ENCODE results near the gene DAAM1.

Gene DAAM1

GRCh38 chr14:59301354-59301753, 112.9 kb downstream of the DAAM1 start:
- Histone ChIP-seq H3K27ac (ENCODE audit: insufficient read depth in 1 of 2, low read depth in 1 of 2, low read length in 2 of 2, poor library complexity in 1 of 2, severe bottlenecking in 2 of 2) (no peak overlapping the region), H3K9me3 (ENCODE audit: control extremely low read depth in 1 of 5, control insufficient read depth in 4 of 5, insufficient read depth in 2 of 5, low read depth in 1 of 5, low read length in 4 of 5) (no peaks in the 10 kb centered on the region), H3K4me1 (ENCODE audit: control extremely low read depth in 1 of 4, control insufficient read depth in 4 of 4, insufficient read depth in 4 of 4, low read length in 3 of 4) (peaks cover 19 to 37% (median 28%) of the 10 kb centered on the region in 4 experiments), H3K27me3 (replicated peaks in 2 of 5; ENCODE audit: control insufficient read depth in 4 of 5, insufficient read depth in 5 of 5, low read length in 4 of 5) (no peaks in the 10 kb centered on the region), H3K36me3 (ENCODE audit: control insufficient read depth in 4 of 4, insufficient read depth in 4 of 4, low read length in 3 of 4) (no peaks in the 10 kb centered on the region), H3K4me3 (ENCODE audit: control insufficient read depth in 1 of 7, extremely low read depth in 1 of 7, insufficient read depth in 4 of 7, low read depth in 2 of 7, low read length in 6 of 7) (peak overlapping the region in 1 of 7 experiments; percentile 36)
- POLR2A ChIA-PET, result no interaction called here
- CTCF ChIA-PET, result interaction anchor here (0.8 kb wide), 1 partner anchor 15 kb away, joined by 3 read pairs; no protein-coding TSS in a partner anchor
- DNase-seq, result peak; percentile 49 to 93 (median 88)
- 9% methylated on average over 4 of the region's 6 CpGs for WGBS (ENCODE audit: insufficient coverage)

GRCh38 chr14:59302313-59302712, 113.8 kb downstream of the DAAM1 start:
- no peaks in the 10 kb centered on the region for H3K9me3 ChIP-seq (ENCODE audit: control extremely low read depth in 1 of 5, control insufficient read depth in 4 of 5, insufficient read depth in 2 of 5, low read depth in 1 of 5, low read length in 4 of 5)
- H3K4me1 ChIP-seq (ENCODE audit: control extremely low read depth in 1 of 4, control insufficient read depth in 4 of 4, insufficient read depth in 4 of 4, low read length in 3 of 4), result peaks cover 16 to 28% (median 21%) of the 10 kb centered on the region in 4 experiments
- DNase-seq, result no peak
- POLR2A ChIA-PET, result no interaction called here
- no peak overlapping the region for H3K4me3 ChIP-seq (ENCODE audit: control insufficient read depth in 1 of 7, extremely low read depth in 1 of 7, insufficient read depth in 4 of 7, low read depth in 2 of 7, low read length in 6 of 7)
- no peaks in the 10 kb centered on the region for H3K36me3 ChIP-seq (ENCODE audit: control insufficient read depth in 4 of 4, insufficient read depth in 4 of 4, low read length in 3 of 4)
- no peak overlapping the region for H3K27ac ChIP-seq (ENCODE audit: insufficient read depth in 1 of 2, low read depth in 1 of 2, low read length in 2 of 2, poor library complexity in 1 of 2, severe bottlenecking in 2 of 2)
- CTCF ChIA-PET, result interaction anchor here (0.8 to 0.9 kb wide), 2 partner anchors 14 to 142 kb away, joined by 3 read pairs; no protein-coding TSS in a partner anchor
- H3K27me3 ChIP-seq (replicated peaks in 2 of 5; ENCODE audit: control insufficient read depth in 4 of 5, insufficient read depth in 5 of 5, low read length in 4 of 5), result no peaks in the 10 kb centered on the region
- WGBS (ENCODE audit: insufficient coverage), result 91% methylated on average over 1 of the region's 2 CpGs

GRCh38 chr14:59303216-59303615, 114.7 kb downstream of the DAAM1 start:
- no peak overlapping the region for H3K4me3 ChIP-seq (ENCODE audit: control insufficient read depth in 1 of 7, extremely low read depth in 1 of 7, insufficient read depth in 4 of 7, low read depth in 2 of 7, low read length in 6 of 7)
- POLR2A ChIA-PET, result no interaction called here
- CTCF ChIA-PET, result interaction anchor here (0.6 to 0.9 kb wide), 3 partner anchors 29 to 141 kb away, joined by 3 read pairs; partner anchors contain the start of gene DAAM1
- H3K27me3 ChIP-seq (replicated peaks in 2 of 5; ENCODE audit: control insufficient read depth in 4 of 5, insufficient read depth in 5 of 5, low read length in 4 of 5), result no peaks in the 10 kb centered on the region
- peaks cover 8 to 21% (median 14%) of the 10 kb centered on the region in 4 experiments for H3K4me1 ChIP-seq (ENCODE audit: control extremely low read depth in 1 of 4, control insufficient read depth in 4 of 4, insufficient read depth in 4 of 4, low read length in 3 of 4)
- no peak for DNase-seq
- H3K36me3 ChIP-seq (ENCODE audit: control insufficient read depth in 4 of 4, insufficient read depth in 4 of 4, low read length in 3 of 4), result no peaks in the 10 kb centered on the region
- no peaks in the 10 kb centered on the region for H3K9me3 ChIP-seq (ENCODE audit: control extremely low read depth in 1 of 5, control insufficient read depth in 4 of 5, insufficient read depth in 2 of 5, low read depth in 1 of 5, low read length in 4 of 5)
- WGBS (ENCODE audit: insufficient coverage), result 100% methylated on average over 1 of the region's 2 CpGs
- no peak overlapping the region for H3K27ac ChIP-seq (ENCODE audit: insufficient read depth in 1 of 2, low read depth in 1 of 2, low read length in 2 of 2, poor library complexity in 1 of 2, severe bottlenecking in 2 of 2)

GRCh38 chr14:59305231-59305630, 116.8 kb downstream of the DAAM1 start:
- POLR2A ChIA-PET, result no interaction called here
- CTCF ChIA-PET, result interaction anchor here (1.7 to 1.9 kb wide), 2 partner anchors 19 to 63 kb away, joined by 4 read pairs; no protein-coding TSS in a partner anchor
- Histone ChIP-seq H3K27me3 (replicated peaks in 2 of 5; ENCODE audit: control insufficient read depth in 4 of 5, insufficient read depth in 5 of 5, low read length in 4 of 5) (no peaks in the 10 kb centered on the region), H3K4me1 (ENCODE audit: control extremely low read depth in 1 of 4, control insufficient read depth in 4 of 4, insufficient read depth in 4 of 4, low read length in 3 of 4) (peaks cover 11 to 37% (median 19%) of the 10 kb centered on the region in 4 experiments), H3K36me3 (ENCODE audit: control insufficient read depth in 4 of 4, insufficient read depth in 4 of 4, low read length in 3 of 4) (no peaks in the 10 kb centered on the region), H3K9me3 (ENCODE audit: control extremely low read depth in 1 of 5, control insufficient read depth in 4 of 5, insufficient read depth in 2 of 5, low read depth in 1 of 5, low read length in 4 of 5) (no peaks in the 10 kb centered on the region), H3K27ac (ENCODE audit: insufficient read depth in 1 of 2, low read depth in 1 of 2, low read length in 2 of 2, poor library complexity in 1 of 2, severe bottlenecking in 2 of 2) (no peak overlapping the region), H3K4me3 (ENCODE audit: control insufficient read depth in 1 of 7, extremely low read depth in 1 of 7, insufficient read depth in 4 of 7, low read depth in 2 of 7, low read length in 6 of 7) (no peak overlapping the region)
- no peak for DNase-seq

- ChIA-PET POLR2A (no interaction called here), CTCF (interaction anchor here (0.6 to 1.9 kb wide), 5 partner anchors 10 to 1326 kb away, joined by 3 to 4 read pairs (median 4); no protein-coding TSS in a partner anchor)
- no peak for DNase-seq
- Histone ChIP-seq H3K9me3 (ENCODE audit: control extremely low read depth in 1 of 5, control insufficient read depth in 4 of 5, insufficient read depth in 2 of 5, low read depth in 1 of 5, low read length in 4 of 5) (no peaks in the 10 kb centered on the region), H3K27me3 (replicated peaks in 2 of 5; ENCODE audit: control insufficient read depth in 4 of 5, insufficient read depth in 5 of 5, low read length in 4 of 5) (no peaks in the 10 kb centered on the region), H3K36me3 (ENCODE audit: control insufficient read depth in 4 of 4, insufficient read depth in 4 of 4, low read length in 3 of 4) (no peaks in the 10 kb centered on the region), H3K4me1 (ENCODE audit: control extremely low read depth in 1 of 4, control insufficient read depth in 4 of 4, insufficient read depth in 4 of 4, low read length in 3 of 4) (peaks cover 11 to 39% (median 21%) of the 10 kb centered on the region in 4 experiments), H3K4me3 (ENCODE audit: control insufficient read depth in 1 of 7, extremely low read depth in 1 of 7, insufficient read depth in 4 of 7, low read depth in 2 of 7, low read length in 6 of 7) (no peak overlapping the region), H3K27ac (ENCODE audit: insufficient read depth in 1 of 2, low read depth in 1 of 2, low read length in 2 of 2, poor library complexity in 1 of 2, severe bottlenecking in 2 of 2) (no peak overlapping the region)
- no CpG with 5 or more reads among the region's 1 CpG for WGBS (ENCODE audit: insufficient coverage)
These were observed 117.5 kb downstream of the DAAM1 start for GRCh38 chr14:59305836-59306555.

- no CpG with 5 or more reads among the region's 1 CpG for WGBS (ENCODE audit: insufficient coverage)
- DNase-seq, result no peak
- H3K9me3 ChIP-seq (ENCODE audit: control extremely low read depth in 1 of 5, control insufficient read depth in 4 of 5, insufficient read depth in 2 of 5, low read depth in 1 of 5, low read length in 4 of 5), result no peaks in the 10 kb centered on the region
- H3K4me1 ChIP-seq (ENCODE audit: control extremely low read depth in 1 of 4, control insufficient read depth in 4 of 4, insufficient read depth in 4 of 4, low read length in 3 of 4), result peaks cover 7 to 32% (median 14%) of the 10 kb centered on the region in 4 experiments
- ChIA-PET CTCF (interaction anchor here (0.6 to 1.9 kb wide), 5 partner anchors 9 to 1325 kb away, joined by 3 to 4 read pairs (median 4); no protein-coding TSS in a partner anchor), POLR2A (no interaction called here)
- H3K27ac ChIP-seq (ENCODE audit: insufficient read depth in 1 of 2, low read depth in 1 of 2, low read length in 2 of 2, poor library complexity in 1 of 2, severe bottlenecking in 2 of 2), result no peak overlapping the region
- H3K4me3 ChIP-seq (ENCODE audit: control insufficient read depth in 1 of 7, extremely low read depth in 1 of 7, insufficient read depth in 4 of 7, low read depth in 2 of 7, low read length in 6 of 7), result no peak overlapping the region
- H3K36me3 ChIP-seq (ENCODE audit: control insufficient read depth in 4 of 4, insufficient read depth in 4 of 4, low read length in 3 of 4), result no peaks in the 10 kb centered on the region
- no peaks in the 10 kb centered on the region for H3K27me3 ChIP-seq (replicated peaks in 2 of 5; ENCODE audit: control insufficient read depth in 4 of 5, insufficient read depth in 5 of 5, low read length in 4 of 5)
These were observed 118.3 kb downstream of the DAAM1 start for GRCh38 chr14:59306775-59307174.

- Histone ChIP-seq H3K4me3 (ENCODE audit: control insufficient read depth in 1 of 7, extremely low read depth in 1 of 7, insufficient read depth in 4 of 7, low read depth in 2 of 7, low read length in 6 of 7) (no peak overlapping the region), H3K27me3 (replicated peaks in 2 of 5; ENCODE audit: control insufficient read depth in 4 of 5, insufficient read depth in 5 of 5, low read length in 4 of 5) (no peaks in the 10 kb centered on the region), H3K9me3 (ENCODE audit: control extremely low read depth in 1 of 5, control insufficient read depth in 4 of 5, insufficient read depth in 2 of 5, low read depth in 1 of 5, low read length in 4 of 5) (no peaks in the 10 kb centered on the region), H3K36me3 (ENCODE audit: control insufficient read depth in 4 of 4, insufficient read depth in 4 of 4, low read length in 3 of 4) (no peaks in the 10 kb centered on the region), H3K27ac (ENCODE audit: insufficient read depth in 1 of 2, low read depth in 1 of 2, low read length in 2 of 2, poor library complexity in 1 of 2, severe bottlenecking in 2 of 2) (no peak overlapping the region), H3K4me1 (ENCODE audit: control extremely low read depth in 1 of 4, control insufficient read depth in 4 of 4, insufficient read depth in 4 of 4, low read length in 3 of 4) (peaks cover 2 to 26% (median 11%) of the 10 kb centered on the region in 4 experiments)
- ChIA-PET CTCF (no interaction called here), POLR2A (no interaction called here)
- no peak for DNase-seq
These were observed 119.6 kb downstream of the DAAM1 start for GRCh38 chr14:59308086-59308485.

Measured in common myeloid progenitor, CD34-positive (primary cell).